DMS 273 treated with DMSO at 0.1 percent for 48 hours (cell line): ENCODE data around the gene SERPINB2.

Experiments
- DNase-seq: peaks from one replicate; lab custom pipeline; 2025; lab: John Stamatoyannopoulos, UW

Gene SERPINB2

GRCh38 chr18:63887424-63887823 is at the start of gene SERPINB2:
SERPINB2 (plus strand) TSS chr18:63887705; CDS start chr18:63891445, 3,740 bp downstream.
- DNase-seq = no peak

GRCh38 chr18:63843008-63843407 is 44.5 kb upstream of the SERPINB2 start:
- no peak for DNase-seq

GRCh38 chr18:63844254-63844653 is 43.3 kb upstream of the SERPINB2 start:
- no peak for DNase-seq

GRCh38 chr18:63848159-63848558 is 39.3 kb upstream of the SERPINB2 start:
- DNase-seq = no peak

GRCh38 chr18:63850020-63850419 is 37.5 kb upstream of the SERPINB2 start:
- DNase-seq = no peak

GRCh38 chr18:63850636-63851035 is 36.9 kb upstream of the SERPINB2 start:
- no peak for DNase-seq

- DNase-seq = no peak
Measured at GRCh38 chr18:63858456-63858855, 29.0 kb upstream of the SERPINB2 start.

GRCh38 chr18:63859781-63860475 is 27.6 kb upstream of the SERPINB2 start:
- no peak for DNase-seq

GRCh38 chr18:63860531-63860930 is 27.0 kb upstream of the SERPINB2 start:
- DNase-seq = no peak

GRCh38 chr18:63867368-63868125 is 20.0 kb upstream of the SERPINB2 start:
- DNase-seq = no peak

- DNase-seq = no peak
Measured at GRCh38 chr18:63868546-63868945, 19.0 kb upstream of the SERPINB2 start.

GRCh38 chr18:63869374-63869773 is 18.1 kb upstream of the SERPINB2 start:
- DNase-seq = no peak

GRCh38 chr18:63869851-63870250 is 17.7 kb upstream of the SERPINB2 start:
- DNase-seq = no peak

- DNase-seq = no peak
Measured at GRCh38 chr18:63871836-63872235, 15.7 kb upstream of the SERPINB2 start.

- no peak for DNase-seq
Measured at GRCh38 chr18:63872586-63872985, 14.9 kb upstream of the SERPINB2 start.

- DNase-seq = no peak
Measured at GRCh38 chr18:63878343-63878742, 9.2 kb upstream of the SERPINB2 start.

GRCh38 chr18:63878925-63879324 is 8.6 kb upstream of the SERPINB2 start:
- DNase-seq = no peak

- no peak for DNase-seq
Measured at GRCh38 chr18:63879709-63880108, 7.8 kb upstream of the SERPINB2 start.

GRCh38 chr18:63881851-63882250 is 5.7 kb upstream of the SERPINB2 start:
- DNase-seq = no peak

- no peak for DNase-seq
Measured at GRCh38 chr18:63882333-63883141, 5.0 kb upstream of the SERPINB2 start.

- DNase-seq = no peak
Measured at GRCh38 chr18:63883617-63884016, 3.9 kb upstream of the SERPINB2 start.

- no peak for DNase-seq
Measured at GRCh38 chr18:63888470-63889190, 1.1 kb downstream of the SERPINB2 start.
